Left ventricle myocardium inferior (tissue), 1 donor: ENCODE results near the gene PRIMPOL. TPM values are rescaled to one million over a fixed set of nuclear protein-coding genes. Genes with fewer than 3 reads are reported as not detected.

Experiments used
- DNase-seq: peaks from one replicate; pipeline ENCODE4 v3.0.0-alpha.2; 2020
- H3K27ac ChIP-seq: fragments of 200-600 bp; replicated peaks from 2 replicates; pipeline ENCODE4 v1.8.0; 2021
- H3K27me3 ChIP-seq: fragments of 200-600 bp; 2 replicates; pipeline ENCODE4 v1.8.0; 2021; ENCODE audit warnings: low read depth
- H3K36me3 ChIP-seq: fragments of 200-600 bp; 2 replicates; pipeline ENCODE4 v1.8.0; 2021
- H3K4me1 ChIP-seq: fragments of 200-600 bp; 2 replicates; pipeline ENCODE4 v1.8.0; 2021
- H3K4me3 ChIP-seq: fragments of 200-600 bp; 2 replicates; pipeline ENCODE4 v1.8.0; 2021; ENCODE audit warnings: mild to moderate bottlenecking, moderate library complexity
- H3K9me3 ChIP-seq: fragments of 200-600 bp; replicated peaks from 2 replicates; pipeline ENCODE4 v1.8.0; 2021
- CTCF ChIP-seq: fragments of 200-600 bp; IDR thresholded peaks from 2 replicates; pipeline ENCODE4 v1.8.0; 2021; ENCODE audit warnings: antibody characterized with exemption, mild to moderate bottlenecking, borderline replicate concordance
- intact Hi-C: fragments of 100-400 bp; cut with micrococcal nuclease; formaldehyde crosslinking; loops from one replicate; pipeline ENCODE4 v1.11.0; 2022
- total RNA-seq: library from RNA; stranded (reverse); fragmentation: NEBNext Ultra II Directional; extraction: Animal tissue kit (Norgen Biotek cat#: 25700); gene quantifications from one replicate; pipeline ENCODE4 v1.2.1, GENCODE V29; 2021
- donor health status: DM: no; HTN: yes; CAD: no; lungs with severe emphysema.

PRIMPOL gene
- total RNA-seq, 1 donor from 2014 or later: 10.6 TPM

DNA sequence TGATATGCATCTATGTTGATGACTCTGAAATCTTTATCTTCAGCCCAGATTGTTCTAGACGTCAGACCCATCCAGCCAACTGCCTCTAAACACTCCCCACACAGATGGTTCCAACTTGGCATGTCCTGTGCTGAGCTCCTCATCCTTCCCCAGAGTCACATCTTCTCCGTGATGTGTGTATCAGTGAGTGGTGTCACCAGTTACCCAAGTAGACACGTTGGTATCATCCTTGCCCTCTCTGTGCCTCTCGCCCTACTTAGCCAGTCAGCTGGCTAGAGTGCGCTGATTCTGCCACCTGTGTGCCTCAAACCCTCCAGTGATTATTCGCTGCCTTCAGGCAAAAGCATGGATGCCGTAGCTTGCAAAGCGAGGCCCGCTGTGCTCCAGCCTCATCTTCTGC, 18.6 kb downstream of the PRIMPOL start:
- intact Hi-C loops: no loop called here
- Histone ChIP-seq H3K27me3 (no peaks in the 10 kb centered on the region), H3K4me1 (no peaks in the 10 kb centered on the region), H3K4me3 (no peak overlapping the region), H3K36me3 (peaks cover 61% of the 10 kb centered on the region), H3K9me3 (no peaks in the 10 kb centered on the region), H3K27ac (no peak overlapping the region)
- no peak for TF ChIP-seq CTCF
- DNase-seq: no peak

GRCh38 chr4:184668511-184669114, 19.1 kb downstream of the PRIMPOL start:
- intact Hi-C loops: no loop called here
- Histone ChIP-seq H3K9me3 (no peaks in the 10 kb centered on the region), H3K27me3 (no peaks in the 10 kb centered on the region), H3K4me3 (no peak overlapping the region), H3K36me3 (peaks cover 66% of the 10 kb centered on the region), H3K4me1 (no peaks in the 10 kb centered on the region), H3K27ac (no peak overlapping the region)
- TF ChIP-seq CTCF: no peak
- DNase-seq: no peak

DNA sequence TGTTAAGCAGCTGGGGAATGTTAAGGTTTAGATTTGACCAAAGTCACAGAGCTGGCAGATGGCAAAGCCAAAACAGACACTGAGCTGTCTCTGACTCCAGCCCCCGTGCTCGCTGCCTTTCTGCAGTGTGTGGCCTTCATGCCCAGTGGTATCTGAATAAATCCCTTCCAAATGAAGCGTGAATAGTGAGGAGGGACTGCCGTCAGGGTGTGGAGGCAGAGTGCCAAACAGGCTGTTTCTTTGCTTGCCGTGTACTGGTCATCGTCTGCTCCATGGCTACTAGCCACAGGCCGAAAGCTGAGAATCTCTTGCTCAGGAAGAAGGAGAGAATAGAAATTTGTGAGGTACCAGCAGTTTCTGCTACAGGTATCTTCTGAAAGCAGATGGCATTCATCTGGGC, 19.7 kb downstream of the PRIMPOL start:
- no peak for DNase-seq
- H3K27ac ChIP-seq: no peak overlapping the region
- no peaks in the 10 kb centered on the region for H3K27me3 ChIP-seq
- H3K36me3 ChIP-seq: peaks cover 72% of the 10 kb centered on the region
- H3K4me3 ChIP-seq: no peak overlapping the region
- H3K9me3 ChIP-seq: no peaks in the 10 kb centered on the region
- TF ChIP-seq CTCF: no peak
- intact Hi-C loops: no loop called here
- H3K4me1 ChIP-seq: no peaks in the 10 kb centered on the region

DNA sequence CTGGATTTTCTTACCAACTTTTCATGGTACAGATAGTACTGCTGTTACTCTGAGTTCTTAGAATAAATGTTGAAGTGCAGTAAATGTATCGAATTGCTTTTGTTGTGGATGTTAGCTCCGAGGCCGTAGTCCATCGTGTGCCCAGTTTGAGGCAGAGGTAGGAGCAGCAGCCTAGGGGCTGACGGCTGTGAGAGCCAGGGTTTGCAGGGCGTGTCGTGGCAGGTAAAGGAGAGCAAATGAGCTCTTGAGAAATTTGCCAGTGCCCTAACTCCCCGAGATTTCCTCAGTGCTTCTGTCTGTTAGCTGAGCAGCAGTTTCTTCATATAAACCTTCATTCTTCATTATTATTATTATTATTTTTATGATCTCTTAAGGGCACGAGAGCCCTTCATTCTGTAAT, 21.6 kb downstream of the PRIMPOL start:
- no peak for TF ChIP-seq CTCF
- peaks cover 82% of the 10 kb centered on the region for H3K36me3 ChIP-seq
- H3K4me1 ChIP-seq: no peaks in the 10 kb centered on the region
- no peaks in the 10 kb centered on the region for H3K9me3 ChIP-seq
- H3K27ac ChIP-seq: no peak overlapping the region
- intact Hi-C loops: no loop called here
- no peaks in the 10 kb centered on the region for H3K27me3 ChIP-seq
- DNase-seq: no peak
- H3K4me3 ChIP-seq: no peak overlapping the region

- no peak overlapping the region for H3K4me3 ChIP-seq
- no peak overlapping the region for H3K27ac ChIP-seq
- H3K36me3 ChIP-seq: peaks cover 70% of the 10 kb centered on the region
- DNase-seq: no peak
- no peaks in the 10 kb centered on the region for H3K4me1 ChIP-seq
- no peaks in the 10 kb centered on the region for H3K27me3 ChIP-seq
- no peaks in the 10 kb centered on the region for H3K9me3 ChIP-seq
- intact Hi-C loops: no loop called here
- no peak for TF ChIP-seq CTCF
Measured at GRCh38 chr4:184672741-184673140, 23.2 kb downstream of the PRIMPOL start.

- Histone ChIP-seq H3K36me3 (peaks cover 67% of the 10 kb centered on the region), H3K4me1 (no peaks in the 10 kb centered on the region), H3K4me3 (no peak overlapping the region), H3K27me3 (no peaks in the 10 kb centered on the region), H3K27ac (no peak overlapping the region), H3K9me3 (no peaks in the 10 kb centered on the region)
- no peak for TF ChIP-seq CTCF
- no peak for DNase-seq
- intact Hi-C loops: no loop called here
Measured at GRCh38 chr4:184674011-184674410, 24.5 kb downstream of the PRIMPOL start.
